LNCAP (cell line): ENCODE data around the gene CCDC136.

Experiments
- CTCF ChIP-seq: fragments of 450-650 bp; IDR thresholded peaks from 2 replicates; pipeline ENCODE4 v1.5.1; 2017; ENCODE audit warnings: mild to moderate bottlenecking

CCDC136 gene

GRCh38 chr7:128837521-128837921, 45.8 kb downstream of the CCDC136 start:
- no peak for TF ChIP-seq CTCF

GRCh38 chr7:128838109-128838779, 46.5 kb downstream of the CCDC136 start:
- TF ChIP-seq CTCF, result no peak

- TF ChIP-seq CTCF, result no peak
Measured at GRCh38 chr7:128838981-128839731, 47.4 kb downstream of the CCDC136 start.

- no peak for TF ChIP-seq CTCF
Measured at GRCh38 chr7:128839751-128840177, 48.0 kb downstream of the CCDC136 start.

GRCh38 chr7:128840326-128841170, 48.8 kb downstream of the CCDC136 start:
- no peak for TF ChIP-seq CTCF

- no peak for TF ChIP-seq CTCF
Measured at GRCh38 chr7:128841171-128841690, 49.5 kb downstream of the CCDC136 start.

GRCh38 chr7:128841921-128842673, 50.3 kb downstream of the CCDC136 start:
- peak; percentile 87 for TF ChIP-seq CTCF
